ENCODE results near the gene PMPCA.

Gene PMPCA

GRCh38 chr9:136463578-136463977 is 53.1 kb downstream of the PMPCA start:
- Histone ChIP-seq H3K27ac (ENCODE audit: low read length) (no peak overlapping the region), H3K79me2 (ENCODE audit: low read length) (peaks cover 5% of the 10 kb centered on the region; the same call in 1 of the 2 replicates), H2AFZ (ENCODE audit: low read depth, low read length) (no peak overlapping the region), H3K4me2 (ENCODE audit: low read length) (no peak overlapping the region), H3K4me3 (ENCODE audit: low read length) (no peak overlapping the region), H3K27me3 (ENCODE audit: low read depth, low read length) (no peaks in the 10 kb centered on the region), H3K9ac (ENCODE audit: low read length) (no peak overlapping the region), H3K36me3 (replicated peaks; ENCODE audit: low read depth, low read length) (peaks cover 75% of the 10 kb centered on the region), H3K9me3 (ENCODE audit: insufficient read depth, low read length) (no peaks in the 10 kb centered on the region), H4K20me1 (ENCODE audit: insufficient read depth, low read length) (peaks cover 7% of the 10 kb centered on the region; the same call in 1 of the 2 replicates), H3K4me1 (ENCODE audit: low read length) (no peaks in the 10 kb centered on the region)
- TF ChIP-seq CTCF (IDR thresholded peaks at IDR 0.05; ENCODE audit: low read depth, low read length) = no peak
- no peak for TF ChIP-seq EZH2phosphoT487 (IDR thresholded peaks at IDR 0.05; ENCODE audit: low read depth)

GRCh38 chr9:136464241-136464640 is 53.8 kb downstream of the PMPCA start:
- Histone ChIP-seq H3K4me2 (ENCODE audit: low read length) (no peak overlapping the region), H2AFZ (ENCODE audit: low read depth, low read length) (no peak overlapping the region), H3K4me3 (ENCODE audit: low read length) (no peak overlapping the region), H3K9me3 (ENCODE audit: insufficient read depth, low read length) (no peaks in the 10 kb centered on the region), H4K20me1 (ENCODE audit: insufficient read depth, low read length) (peaks cover 13% of the 10 kb centered on the region), H3K9ac (ENCODE audit: low read length) (no peak overlapping the region), H3K79me2 (ENCODE audit: low read length) (peaks cover 10% of the 10 kb centered on the region), H3K36me3 (replicated peaks; ENCODE audit: low read depth, low read length) (peaks cover 72% of the 10 kb centered on the region), H3K4me1 (ENCODE audit: low read length) (no peaks in the 10 kb centered on the region), H3K27me3 (ENCODE audit: low read depth, low read length) (no peaks in the 10 kb centered on the region), H3K27ac (ENCODE audit: low read length) (no peak overlapping the region)
- TF ChIP-seq EZH2phosphoT487 (IDR thresholded peaks at IDR 0.05; ENCODE audit: low read depth) (no peak), CTCF (IDR thresholded peaks at IDR 0.05; ENCODE audit: low read depth, low read length) (no peak)

GRCh38 chr9:136465500-136466154 is 55.2 kb downstream of the PMPCA start:
- H3K9ac ChIP-seq (ENCODE audit: low read length) = no peak overlapping the region
- TF ChIP-seq EZH2phosphoT487 (IDR thresholded peaks at IDR 0.05; ENCODE audit: low read depth) = no peak
- no peak for TF ChIP-seq CTCF (IDR thresholded peaks at IDR 0.05; ENCODE audit: low read depth, low read length)
- H3K4me1 ChIP-seq (ENCODE audit: low read length) = no peaks in the 10 kb centered on the region
- no peak overlapping the region for H2AFZ ChIP-seq (ENCODE audit: low read depth, low read length)
- H3K36me3 ChIP-seq (replicated peaks; ENCODE audit: low read depth, low read length) = peaks cover 76% of the 10 kb centered on the region
- no peaks in the 10 kb centered on the region for H3K9me3 ChIP-seq (ENCODE audit: insufficient read depth, low read length)
- H3K79me2 ChIP-seq (ENCODE audit: low read length) = peaks cover 23% of the 10 kb centered on the region
- H3K27me3 ChIP-seq (ENCODE audit: low read depth, low read length) = no peaks in the 10 kb centered on the region
- peaks cover 26% of the 10 kb centered on the region for H4K20me1 ChIP-seq (ENCODE audit: insufficient read depth, low read length)
- no peak overlapping the region for H3K4me3 ChIP-seq (ENCODE audit: low read length)
- no peak overlapping the region for H3K4me2 ChIP-seq (ENCODE audit: low read length)
- no peak overlapping the region for H3K27ac ChIP-seq (ENCODE audit: low read length)

- H4K20me1 ChIP-seq (ENCODE audit: insufficient read depth, low read length) = peaks cover 30% of the 10 kb centered on the region
- no peak overlapping the region for H3K4me2 ChIP-seq (ENCODE audit: low read length)
- no peak overlapping the region for H3K4me3 ChIP-seq (ENCODE audit: low read length)
- peaks cover 75% of the 10 kb centered on the region for H3K36me3 ChIP-seq (replicated peaks; ENCODE audit: low read depth, low read length)
- TF ChIP-seq EZH2phosphoT487 (IDR thresholded peaks at IDR 0.05; ENCODE audit: low read depth) = no peak
- peaks cover 27% of the 10 kb centered on the region for H3K79me2 ChIP-seq (ENCODE audit: low read length)
- no peak overlapping the region for H2AFZ ChIP-seq (ENCODE audit: low read depth, low read length)
- H3K27ac ChIP-seq (ENCODE audit: low read length) = no peak overlapping the region
- no peaks in the 10 kb centered on the region for H3K27me3 ChIP-seq (ENCODE audit: low read depth, low read length)
- H3K4me1 ChIP-seq (ENCODE audit: low read length) = no peaks in the 10 kb centered on the region
- H3K9ac ChIP-seq (ENCODE audit: low read length) = no peak overlapping the region
- H3K9me3 ChIP-seq (ENCODE audit: insufficient read depth, low read length) = no peaks in the 10 kb centered on the region
These were observed 55.7 kb downstream of the PMPCA start for GRCh38 chr9:136466155-136466541.

Data from OCI-LY3 (cell line).